Measurements from ENCODE around the gene ADD1. TPM values are rescaled to one million over a fixed set of nuclear protein-coding genes. Genes with fewer than 3 reads are reported as not detected.

ADD1 gene
- total RNA-seq, 6 experiments from 2014 or later = 94.4 to 120 (median 103) TPM

DNA sequence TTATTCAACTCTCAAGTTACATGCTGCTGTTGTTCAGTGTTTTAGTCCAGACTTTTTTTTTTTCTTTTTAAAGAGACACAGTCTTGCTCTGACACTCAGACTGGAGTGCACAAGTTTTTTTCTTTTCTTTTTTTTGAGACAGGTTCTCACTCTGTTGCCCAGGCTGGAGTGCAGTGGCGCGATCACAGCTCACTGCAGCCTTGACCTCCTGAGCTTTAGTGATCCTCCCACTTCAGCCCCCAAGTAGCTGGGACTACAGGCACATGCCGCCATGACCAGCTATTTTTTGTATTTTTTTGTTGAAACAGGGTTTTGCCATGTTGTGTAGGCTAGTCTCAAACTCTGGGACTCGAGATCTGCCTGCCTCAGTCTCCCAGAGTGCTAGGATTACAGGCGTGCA, 11.9 kb downstream of the ADD1 start:
- TF ChIP-seq, protein P1, sequence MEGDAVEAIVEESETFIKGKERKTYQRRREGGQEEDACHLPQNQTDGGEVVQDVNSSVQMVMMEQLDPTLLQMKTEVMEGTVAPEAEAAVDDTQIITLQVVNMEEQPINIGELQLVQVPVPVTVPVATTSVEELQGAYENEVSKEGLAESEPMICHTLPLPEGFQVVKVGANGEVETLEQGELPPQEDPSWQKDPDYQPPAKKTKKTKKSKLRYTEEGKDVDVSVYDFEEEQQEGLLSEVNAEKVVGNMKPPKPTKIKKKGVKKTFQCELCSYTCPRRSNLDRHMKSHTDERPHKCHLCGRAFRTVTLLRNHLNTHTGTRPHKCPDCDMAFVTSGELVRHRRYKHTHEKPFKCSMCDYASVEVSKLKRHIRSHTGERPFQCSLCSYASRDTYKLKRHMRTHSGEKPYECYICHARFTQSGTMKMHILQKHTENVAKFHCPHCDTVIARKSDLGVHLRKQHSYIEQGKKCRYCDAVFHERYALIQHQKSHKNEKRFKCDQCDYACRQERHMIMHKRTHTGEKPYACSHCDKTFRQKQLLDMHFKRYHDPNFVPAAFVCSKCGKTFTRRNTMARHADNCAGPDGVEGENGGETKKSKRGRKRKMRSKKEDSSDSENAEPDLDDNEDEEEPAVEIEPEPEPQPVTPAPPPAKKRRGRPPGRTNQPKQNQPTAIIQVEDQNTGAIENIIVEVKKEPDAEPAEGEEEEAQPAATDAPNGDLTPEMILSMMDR (IDR thresholded peaks at IDR 0.05) = no peak
- TF ChIP-seq POLR2A (IDR thresholded peaks at IDR 0.05) = no peak
- 70% methylated on average over 5 of the region's 5 CpGs for WGBS (ENCODE audit: insufficient coverage, low coverage, low lambda C conversion rate, missing lambda C conversion rate)
- intact Hi-C loops (cut with DNase I) = no loop called here
- DNase-seq = no peak
- no peak for ATAC-seq
- Histone ChIP-seq H3K27ac (no peak overlapping the region), H3K4me1 (peaks cover 0 to 51% (median 22%) of the 10 kb centered on the region in 4 donors), H3K9me3 (no peaks in the 10 kb centered on the region), H3K4me3 (no peak overlapping the region), H3K27me3 (no peaks in the 10 kb centered on the region), H3K36me3 (peaks cover 0 to 13% (median 0%) of the 10 kb centered on the region in 4 donors)

DNA sequence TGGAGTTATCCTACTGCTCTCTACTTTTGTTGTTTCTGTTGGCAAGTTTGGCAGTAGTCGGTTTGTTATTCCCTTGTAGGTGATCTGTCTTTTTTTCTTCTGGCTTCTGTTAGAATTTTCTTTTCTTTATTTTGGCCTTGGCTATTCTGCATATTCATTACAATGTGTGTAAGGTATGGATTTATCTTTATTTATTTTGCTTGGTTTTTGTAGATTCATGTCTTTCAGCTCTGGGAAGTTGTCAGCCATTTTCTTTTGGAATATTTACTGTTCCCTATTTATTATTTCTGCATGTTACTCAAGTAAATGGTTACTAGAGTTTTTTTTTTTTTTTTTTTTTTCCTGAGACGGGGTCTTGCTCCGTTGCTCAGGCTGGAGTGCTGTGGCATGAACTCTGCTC, 12.6 kb downstream of the ADD1 start:
- intact Hi-C loops (cut with DNase I) = no loop called here
- H3K27me3 ChIP-seq = no peaks in the 10 kb centered on the region
- DNase-seq = no peak
- H3K4me1 ChIP-seq = peaks cover 0 to 55% (median 25%) of the 10 kb centered on the region in 4 donors
- 100% methylated on average over 3 of the region's 3 CpGs for WGBS (ENCODE audit: insufficient coverage, low coverage, low lambda C conversion rate, missing lambda C conversion rate)
- H3K36me3 ChIP-seq = peaks cover 0 to 13% (median 0%) of the 10 kb centered on the region in 4 donors
- H3K4me3 ChIP-seq = no peak overlapping the region
- H3K9me3 ChIP-seq = no peaks in the 10 kb centered on the region
- ATAC-seq = no peak
- no peak overlapping the region for H3K27ac ChIP-seq
- TF ChIP-seq POLR2A (IDR thresholded peaks at IDR 0.05) = no peak
- TF ChIP-seq, protein P1 (IDR thresholded peaks at IDR 0.05) = no peak

DNA sequence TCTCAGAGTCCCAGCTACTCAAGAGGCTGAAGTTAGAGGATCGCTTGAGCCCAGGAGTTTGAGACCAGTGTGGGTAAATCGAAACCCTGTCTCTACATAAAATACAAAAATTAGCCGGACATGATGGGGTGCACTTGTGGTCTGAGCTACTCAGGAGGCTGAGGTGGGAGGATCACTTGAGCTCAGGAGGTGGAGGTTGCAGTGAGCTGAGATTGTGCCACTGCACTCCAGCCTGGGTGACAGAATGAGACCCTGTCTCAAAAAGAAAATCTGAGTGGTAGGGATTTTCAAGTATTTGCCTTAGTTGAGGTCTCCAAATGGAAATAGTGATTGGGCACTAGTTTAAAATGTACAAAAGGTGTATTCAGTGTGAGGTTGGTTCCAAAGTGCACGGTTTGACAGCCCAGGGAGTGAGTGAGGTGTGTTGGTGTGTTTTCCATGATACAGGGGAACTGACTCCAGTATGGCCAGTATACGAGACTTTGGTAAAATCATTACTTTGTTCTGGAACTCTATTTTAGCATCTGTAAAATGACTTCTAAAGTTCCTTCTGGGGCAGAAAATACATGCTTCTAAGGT, 13.8 kb downstream of the ADD1 start:
- 71% methylated on average over 5 of the region's 5 CpGs for WGBS (ENCODE audit: insufficient coverage, low coverage, low lambda C conversion rate, missing lambda C conversion rate)
- H3K4me1 ChIP-seq = peaks cover 0 to 61% (median 26%) of the 10 kb centered on the region in 4 donors
- TF ChIP-seq, protein P1 (IDR thresholded peaks at IDR 0.05) = no peak
- TF ChIP-seq POLR2A (IDR thresholded peaks at IDR 0.05) = no peak
- intact Hi-C loops (cut with DNase I) = no loop called here
- DNase-seq = no peak
- H3K4me3 ChIP-seq = no peak overlapping the region
- H3K36me3 ChIP-seq = peaks cover 0 to 13% (median 0%) of the 10 kb centered on the region in 4 donors
- ATAC-seq = peak; percentile 15 to 41 (median 28)
- no peaks in the 10 kb centered on the region for H3K9me3 ChIP-seq
- peak overlapping the region; percentile 6 to 59 (median 52) for H3K27ac ChIP-seq
- no peaks in the 10 kb centered on the region for H3K27me3 ChIP-seq

DNA sequence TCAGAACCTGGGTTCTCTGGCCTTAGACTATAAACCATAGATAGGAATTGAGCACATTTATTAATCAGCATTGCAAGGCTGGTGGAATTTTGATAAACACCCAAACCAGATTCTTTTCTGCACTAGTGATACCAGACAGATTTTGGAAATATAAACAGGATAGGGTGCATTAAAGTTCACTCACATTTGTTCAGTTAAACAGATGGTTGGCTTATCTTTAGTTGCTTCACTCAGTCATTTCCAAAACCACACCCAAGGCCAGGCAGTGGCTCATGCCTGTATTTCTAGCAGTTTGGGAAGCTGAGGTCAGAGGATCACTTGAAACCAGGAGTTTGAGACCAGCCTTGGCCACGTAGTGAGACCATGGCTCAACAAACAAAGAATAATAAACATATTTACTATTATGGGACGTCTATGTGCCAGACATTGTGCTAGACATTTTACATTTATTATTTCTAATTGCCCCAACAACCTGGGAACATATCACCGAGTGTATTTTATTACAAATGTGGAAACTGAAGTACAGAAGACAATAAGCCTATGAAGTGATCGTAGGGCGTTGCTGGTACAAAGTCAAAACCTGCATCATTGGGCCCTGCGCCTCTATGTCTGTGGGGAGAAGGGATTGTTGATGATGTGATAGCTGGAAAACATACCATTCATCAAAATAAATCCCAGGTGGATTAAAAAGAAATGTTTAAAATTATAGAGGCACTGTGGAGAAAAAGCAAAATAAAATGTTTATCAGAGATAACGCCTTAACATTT, 15.0 kb downstream of the ADD1 start:
- no peak for TF ChIP-seq POLR2A (IDR thresholded peaks at IDR 0.05)
- TF ChIP-seq, protein P1 (IDR thresholded peaks at IDR 0.05) = no peak
- Histone ChIP-seq H3K9me3 (no peaks in the 10 kb centered on the region), H3K36me3 (peaks cover 0 to 10% (median 0%) of the 10 kb centered on the region in 4 donors), H3K4me1 (peaks cover 0 to 52% (median 22%) of the 10 kb centered on the region in 4 donors), H3K4me3 (no peak overlapping the region), H3K27ac (peak overlapping the region; percentile 38 to 59 (median 52)), H3K27me3 (no peaks in the 10 kb centered on the region)
- DNase-seq (peak in 2 of 3 donors; percentile 51 to 63), ATAC-seq (peak; percentile 86 to 87 (median 87))
- 54% methylated on average over 7 of the region's 7 CpGs for WGBS (ENCODE audit: insufficient coverage, low coverage, low lambda C conversion rate, missing lambda C conversion rate)
- intact Hi-C loops (cut with DNase I) = no loop called here

Data from right lobe of liver (tissue), 6 donors.